ENCODE measurements around the gene GPC5.

Gene GPC5

DNA sequence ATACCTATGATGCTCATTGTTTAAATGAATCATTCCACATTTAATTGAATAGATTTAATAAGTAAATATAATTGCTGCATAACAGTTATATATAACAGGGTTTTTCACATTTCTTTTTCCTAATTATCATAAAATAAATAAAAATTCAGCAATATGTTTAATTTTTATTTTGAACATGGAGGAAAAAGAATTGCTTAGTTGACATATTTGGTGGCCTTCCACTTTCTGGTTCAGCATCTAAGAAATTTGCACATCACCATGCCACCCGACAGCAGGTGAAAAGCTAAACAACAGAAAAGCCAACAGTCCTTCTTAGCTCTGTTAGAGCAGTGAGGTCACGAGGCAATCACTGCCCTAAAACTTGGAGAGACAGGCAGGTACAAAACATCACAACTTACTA, 790.2 kb downstream of the GPC5 start:
- TF ChIP-seq, protein P1, sequence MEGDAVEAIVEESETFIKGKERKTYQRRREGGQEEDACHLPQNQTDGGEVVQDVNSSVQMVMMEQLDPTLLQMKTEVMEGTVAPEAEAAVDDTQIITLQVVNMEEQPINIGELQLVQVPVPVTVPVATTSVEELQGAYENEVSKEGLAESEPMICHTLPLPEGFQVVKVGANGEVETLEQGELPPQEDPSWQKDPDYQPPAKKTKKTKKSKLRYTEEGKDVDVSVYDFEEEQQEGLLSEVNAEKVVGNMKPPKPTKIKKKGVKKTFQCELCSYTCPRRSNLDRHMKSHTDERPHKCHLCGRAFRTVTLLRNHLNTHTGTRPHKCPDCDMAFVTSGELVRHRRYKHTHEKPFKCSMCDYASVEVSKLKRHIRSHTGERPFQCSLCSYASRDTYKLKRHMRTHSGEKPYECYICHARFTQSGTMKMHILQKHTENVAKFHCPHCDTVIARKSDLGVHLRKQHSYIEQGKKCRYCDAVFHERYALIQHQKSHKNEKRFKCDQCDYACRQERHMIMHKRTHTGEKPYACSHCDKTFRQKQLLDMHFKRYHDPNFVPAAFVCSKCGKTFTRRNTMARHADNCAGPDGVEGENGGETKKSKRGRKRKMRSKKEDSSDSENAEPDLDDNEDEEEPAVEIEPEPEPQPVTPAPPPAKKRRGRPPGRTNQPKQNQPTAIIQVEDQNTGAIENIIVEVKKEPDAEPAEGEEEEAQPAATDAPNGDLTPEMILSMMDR (conservative IDR thresholded peaks at IDR 0.05; ENCODE audit: low read depth, low read length), result no peak
- H3K4me3 ChIP-seq (IDR thresholded peaks at IDR 0.05; ENCODE audit: insufficient read depth, low read depth, low read length), result no peak overlapping the region
- no peak overlapping the region for H3K4me2 ChIP-seq
- no peaks in the 10 kb centered on the region for H3K27me3 ChIP-seq (ENCODE audit: insufficient read depth, low read depth)
- no peaks in the 10 kb centered on the region for H3K36me3 ChIP-seq (ENCODE audit: insufficient read depth)
- no peaks in the 10 kb centered on the region for H3K79me2 ChIP-seq (ENCODE audit: insufficient read depth, low read depth)
- no peak overlapping the region for H3K9ac ChIP-seq
- H3K4me1 ChIP-seq (ENCODE audit: low read depth, poor library complexity, severe bottlenecking), result peaks cover 4% of the 10 kb centered on the region
- no peaks in the 10 kb centered on the region for H4K20me1 ChIP-seq (ENCODE audit: insufficient read depth)
- H2AFZ ChIP-seq (ENCODE audit: low read depth), result no peak overlapping the region
- no peak overlapping the region for H3K27ac ChIP-seq

DNA sequence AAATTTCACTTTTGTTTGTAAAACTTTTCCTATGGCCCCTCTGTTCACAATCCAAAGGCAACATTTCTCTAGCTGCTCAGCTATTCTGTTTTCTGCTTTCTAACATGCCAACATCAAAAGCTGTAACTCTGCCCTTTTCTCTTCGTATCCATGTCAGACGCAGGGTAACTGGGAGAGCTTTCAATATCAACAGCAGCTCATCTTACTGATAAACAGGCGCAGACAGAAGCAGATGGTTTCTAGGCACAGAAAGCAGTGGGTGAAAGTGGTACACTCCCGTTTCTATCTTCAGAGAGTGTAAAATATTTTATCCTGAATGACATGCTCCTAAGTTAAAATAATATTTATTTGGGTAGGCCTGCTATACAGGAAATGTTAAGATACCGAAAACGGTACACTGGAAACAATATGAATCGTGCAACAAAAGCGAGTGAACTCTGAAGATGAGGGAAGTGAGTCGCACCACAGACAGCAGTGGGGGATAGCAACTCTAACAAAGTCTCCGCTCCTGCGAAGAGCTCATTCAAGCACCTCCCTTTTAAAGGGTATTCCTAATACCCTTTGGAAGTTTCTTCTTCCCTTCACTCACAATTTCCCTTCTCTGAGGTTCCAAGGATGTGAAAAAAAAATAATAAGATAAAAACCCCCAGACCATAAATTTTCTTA, 798.3 kb downstream of the GPC5 start:
- H4K20me1 ChIP-seq (ENCODE audit: insufficient read depth), result no peaks in the 10 kb centered on the region
- H3K4me3 ChIP-seq (IDR thresholded peaks at IDR 0.05; ENCODE audit: insufficient read depth, low read depth, low read length), result no peak overlapping the region
- H3K36me3 ChIP-seq (ENCODE audit: insufficient read depth), result no peaks in the 10 kb centered on the region
- H3K4me2 ChIP-seq, result no peak overlapping the region
- H3K27me3 ChIP-seq (ENCODE audit: insufficient read depth, low read depth), result no peaks in the 10 kb centered on the region
- H3K27ac ChIP-seq, result no peak overlapping the region
- TF ChIP-seq, protein P1 (conservative IDR thresholded peaks at IDR 0.05; ENCODE audit: low read depth, low read length), result no peak
- no peaks in the 10 kb centered on the region for H3K79me2 ChIP-seq (ENCODE audit: insufficient read depth, low read depth)
- H3K9ac ChIP-seq, result no peak overlapping the region
- no peak overlapping the region for H2AFZ ChIP-seq (ENCODE audit: low read depth)
- H3K4me1 ChIP-seq (ENCODE audit: low read depth, poor library complexity, severe bottlenecking), result no peaks in the 10 kb centered on the region

DNA sequence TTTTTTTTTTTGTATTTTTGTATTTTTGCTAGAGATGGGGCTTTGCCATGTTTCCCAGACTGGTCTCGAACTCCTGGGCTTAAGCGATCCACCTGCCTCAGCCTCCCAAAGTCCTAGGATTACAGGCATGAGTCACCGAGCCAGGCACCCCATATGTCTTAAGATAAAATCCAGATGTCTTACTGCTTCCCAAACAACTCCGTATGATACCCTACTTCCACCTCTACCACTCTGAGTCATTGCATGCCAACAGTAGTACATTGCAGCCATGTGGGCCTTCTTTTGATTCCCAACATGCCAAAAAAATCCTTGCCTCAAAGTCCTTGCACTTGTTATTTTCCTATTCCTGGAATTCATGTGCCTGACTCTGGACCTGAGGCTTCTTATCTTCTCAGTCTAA, 799.2 kb downstream of the GPC5 start:
- Histone ChIP-seq H4K20me1 (ENCODE audit: insufficient read depth) (no peaks in the 10 kb centered on the region), H3K79me2 (ENCODE audit: insufficient read depth, low read depth) (no peaks in the 10 kb centered on the region), H3K27ac (no peak overlapping the region), H3K9ac (no peak overlapping the region), H3K27me3 (ENCODE audit: insufficient read depth, low read depth) (no peaks in the 10 kb centered on the region), H3K4me1 (ENCODE audit: low read depth, poor library complexity, severe bottlenecking) (no peaks in the 10 kb centered on the region), H3K4me3 (IDR thresholded peaks at IDR 0.05; ENCODE audit: insufficient read depth, low read depth, low read length) (no peak overlapping the region), H3K36me3 (ENCODE audit: insufficient read depth) (no peaks in the 10 kb centered on the region), H2AFZ (ENCODE audit: low read depth) (no peak overlapping the region), H3K4me2 (no peak overlapping the region)
- TF ChIP-seq, protein P1 (conservative IDR thresholded peaks at IDR 0.05; ENCODE audit: low read depth, low read length), result no peak

DNA sequence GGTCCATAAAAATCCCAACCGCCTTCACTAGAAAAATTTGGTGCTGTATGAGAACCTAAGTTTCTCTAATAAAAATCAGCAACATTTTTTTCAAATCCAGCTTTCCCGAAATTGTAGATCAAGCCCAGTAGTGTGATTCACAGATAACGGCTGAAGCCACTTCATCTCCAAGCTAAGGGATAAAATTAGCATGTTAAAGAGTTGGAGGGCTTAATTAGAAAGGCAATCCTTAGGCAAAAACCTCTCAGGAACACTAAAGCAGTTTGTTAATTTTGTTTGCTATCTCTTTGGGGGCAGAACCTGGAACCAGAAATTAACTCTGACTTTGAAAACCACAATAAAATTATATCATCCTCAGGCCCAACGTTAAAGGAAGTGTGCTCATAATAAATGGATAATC, 820.2 kb downstream of the GPC5 start:
- Histone ChIP-seq H3K36me3 (ENCODE audit: insufficient read depth) (no peaks in the 10 kb centered on the region), H4K20me1 (ENCODE audit: insufficient read depth) (no peaks in the 10 kb centered on the region), H3K27ac (no peak overlapping the region), H2AFZ (ENCODE audit: low read depth) (no peak overlapping the region), H3K4me2 (no peak overlapping the region), H3K27me3 (ENCODE audit: insufficient read depth, low read depth) (no peaks in the 10 kb centered on the region), H3K79me2 (ENCODE audit: insufficient read depth, low read depth) (no peaks in the 10 kb centered on the region), H3K4me1 (ENCODE audit: low read depth, poor library complexity, severe bottlenecking) (peaks cover under 1% of the 10 kb centered on the region), H3K4me3 (IDR thresholded peaks at IDR 0.05; ENCODE audit: insufficient read depth, low read depth, low read length) (no peak overlapping the region), H3K9ac (no peak overlapping the region)
- TF ChIP-seq, protein P1 (conservative IDR thresholded peaks at IDR 0.05; ENCODE audit: low read depth, low read length), result no peak
